ENCODE measurements around the gene POU2F3.

The POU2F3 gene

DNA sequence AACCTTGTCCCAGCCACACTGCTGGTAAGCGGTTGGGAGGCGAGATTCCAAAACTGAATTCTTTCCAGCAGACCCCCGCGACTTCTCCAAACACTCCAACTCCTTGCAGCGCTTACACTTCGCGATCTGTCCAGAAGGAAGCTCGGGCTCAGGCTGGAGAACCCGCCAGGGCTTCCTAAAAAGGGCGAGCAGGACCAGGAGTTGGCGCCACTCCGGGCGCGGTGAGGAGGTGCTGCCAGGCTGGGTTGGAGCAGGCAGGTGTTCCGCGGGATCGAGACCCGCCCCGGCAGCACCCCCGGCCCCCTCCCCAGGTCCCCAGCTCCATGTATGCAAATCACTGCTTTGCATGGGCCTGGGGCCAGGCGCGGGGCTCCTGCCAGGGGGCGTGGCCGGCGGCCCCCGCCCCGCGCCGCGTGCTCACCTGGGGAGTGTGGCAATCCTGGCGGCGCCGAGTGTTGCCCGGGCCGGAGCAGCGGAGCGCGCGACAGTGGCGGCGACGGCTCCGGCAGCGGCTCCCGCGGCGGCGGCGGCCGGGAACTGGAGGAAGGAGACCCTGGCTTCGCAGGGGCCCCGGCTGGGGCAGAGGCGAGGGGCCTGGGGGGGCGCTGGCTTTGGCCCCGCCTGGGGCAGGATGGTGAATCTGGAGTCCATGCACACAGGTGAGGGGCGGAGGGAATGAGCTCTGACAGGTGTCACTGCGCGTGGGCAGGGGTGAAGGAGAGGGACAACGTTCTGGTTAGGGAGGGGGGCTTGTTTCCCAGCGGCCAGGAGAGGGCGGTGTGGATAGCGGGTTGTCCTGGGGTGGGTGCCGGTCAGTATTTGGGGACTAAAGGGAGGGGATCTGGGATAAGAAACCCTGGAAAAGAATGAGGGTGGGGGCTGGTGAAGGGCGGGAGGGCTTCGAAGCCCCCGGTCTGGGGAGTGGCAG lies at the start of gene POU2F3:
TSS of gene POU2F3 (plus strand) at position 428 of the 928 bp plus-strand sequence. CDS start at position 632, 204 bp downstream.
- peaks cover 96% of the 10 kb centered on the region for H3K27me3 ChIP-seq
- no peaks in the 10 kb centered on the region for H3K4me1 ChIP-seq (ENCODE audit: control insufficient read depth in 1 of 2, insufficient read depth in 1 of 2, low read depth in 1 of 2, low read length in 1 of 2)
- TF ChIP-seq, protein P1, sequence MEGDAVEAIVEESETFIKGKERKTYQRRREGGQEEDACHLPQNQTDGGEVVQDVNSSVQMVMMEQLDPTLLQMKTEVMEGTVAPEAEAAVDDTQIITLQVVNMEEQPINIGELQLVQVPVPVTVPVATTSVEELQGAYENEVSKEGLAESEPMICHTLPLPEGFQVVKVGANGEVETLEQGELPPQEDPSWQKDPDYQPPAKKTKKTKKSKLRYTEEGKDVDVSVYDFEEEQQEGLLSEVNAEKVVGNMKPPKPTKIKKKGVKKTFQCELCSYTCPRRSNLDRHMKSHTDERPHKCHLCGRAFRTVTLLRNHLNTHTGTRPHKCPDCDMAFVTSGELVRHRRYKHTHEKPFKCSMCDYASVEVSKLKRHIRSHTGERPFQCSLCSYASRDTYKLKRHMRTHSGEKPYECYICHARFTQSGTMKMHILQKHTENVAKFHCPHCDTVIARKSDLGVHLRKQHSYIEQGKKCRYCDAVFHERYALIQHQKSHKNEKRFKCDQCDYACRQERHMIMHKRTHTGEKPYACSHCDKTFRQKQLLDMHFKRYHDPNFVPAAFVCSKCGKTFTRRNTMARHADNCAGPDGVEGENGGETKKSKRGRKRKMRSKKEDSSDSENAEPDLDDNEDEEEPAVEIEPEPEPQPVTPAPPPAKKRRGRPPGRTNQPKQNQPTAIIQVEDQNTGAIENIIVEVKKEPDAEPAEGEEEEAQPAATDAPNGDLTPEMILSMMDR (IDR thresholded peaks at IDR 0.05), result no peak
- no peaks in the 10 kb centered on the region for H3K9me3 ChIP-seq
- H3K4me3 ChIP-seq (ENCODE audit: low read depth in 1 of 2, low read length in 1 of 2), result no peak within 1 kb of the TSS
- no peak within 1 kb of the TSS for H3K27ac ChIP-seq
- H3K36me3 ChIP-seq, result no peaks in the 10 kb centered on the region

DNA sequence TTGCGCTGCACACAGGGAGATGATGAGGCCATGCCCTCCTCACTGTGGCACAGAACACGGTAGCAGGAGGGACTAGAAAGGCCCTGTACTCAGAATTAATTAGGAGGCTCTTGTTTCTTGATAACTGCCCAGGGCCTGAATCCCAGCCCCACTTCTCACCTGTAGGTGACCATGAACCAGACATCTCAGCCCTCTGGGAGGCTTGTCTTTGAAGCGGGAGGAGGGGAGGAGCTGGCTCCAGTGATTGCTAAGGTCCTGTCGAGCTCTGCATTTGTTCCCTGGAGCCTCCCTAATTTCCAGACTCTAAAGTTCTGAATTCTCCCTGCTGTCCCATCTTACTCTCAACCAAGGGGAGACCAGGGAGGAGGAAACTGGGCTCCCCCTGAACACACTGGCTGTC lies 48.9 kb upstream of the POU2F3 start:
- Histone ChIP-seq H3K36me3 (no peaks in the 10 kb centered on the region), H3K4me3 (ENCODE audit: low read depth in 1 of 2, low read length in 1 of 2) (no peak overlapping the region), H3K9me3 (no peaks in the 10 kb centered on the region), H3K27me3 (peaks cover 28% of the 10 kb centered on the region), H3K4me1 (ENCODE audit: control insufficient read depth in 1 of 2, insufficient read depth in 1 of 2, low read depth in 1 of 2, low read length in 1 of 2) (no peaks in the 10 kb centered on the region), H3K27ac (no peak overlapping the region)
- TF ChIP-seq, protein P1 (IDR thresholded peaks at IDR 0.05), result no peak

DNA sequence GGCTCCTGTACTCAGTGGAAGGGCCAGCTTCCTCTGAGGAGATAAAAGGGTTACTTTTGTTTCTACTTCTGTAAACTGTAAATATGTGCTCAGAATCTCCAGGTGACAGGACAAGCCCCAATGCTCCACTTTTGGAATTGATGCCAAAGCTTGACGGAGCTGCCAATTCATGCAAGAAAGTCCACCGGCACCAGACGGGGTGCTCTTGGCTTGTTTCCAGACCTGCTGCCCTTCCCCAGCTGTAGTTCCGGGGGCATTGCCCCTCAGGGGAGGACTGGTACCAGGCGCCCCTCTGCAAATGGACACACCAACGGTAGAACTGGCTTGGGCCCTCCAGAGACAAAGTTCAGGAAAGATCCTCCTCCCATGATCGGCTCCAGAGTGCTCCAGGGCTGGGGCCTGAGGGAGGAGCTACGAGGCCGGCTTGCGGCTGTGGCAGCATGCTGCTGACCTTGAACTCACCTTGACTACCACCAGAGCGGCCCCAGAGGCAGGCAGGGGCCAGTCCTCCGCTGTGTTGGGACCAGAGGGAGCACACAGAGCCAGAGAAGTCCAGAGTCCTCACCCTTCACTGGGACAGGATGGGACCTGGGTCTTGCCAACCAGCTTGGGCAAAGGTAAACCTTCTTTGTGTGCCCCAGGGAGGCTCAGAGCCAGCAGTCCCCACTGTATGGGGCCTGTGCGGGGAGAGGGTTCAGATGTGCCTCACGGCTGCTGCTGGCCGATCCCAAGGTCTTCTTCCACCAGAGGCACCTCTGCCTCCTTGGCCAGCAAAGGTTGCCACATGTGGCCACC lies 46.9 kb upstream of the POU2F3 start:
- Histone ChIP-seq H3K36me3 (no peaks in the 10 kb centered on the region), H3K27me3 (peaks cover 43% of the 10 kb centered on the region), H3K9me3 (no peaks in the 10 kb centered on the region), H3K4me3 (ENCODE audit: low read depth in 1 of 2, low read length in 1 of 2) (no peak overlapping the region), H3K27ac (no peak overlapping the region), H3K4me1 (ENCODE audit: control insufficient read depth in 1 of 2, insufficient read depth in 1 of 2, low read depth in 1 of 2, low read length in 1 of 2) (no peaks in the 10 kb centered on the region)
- TF ChIP-seq, protein P1 (IDR thresholded peaks at IDR 0.05), result no peak

DNA sequence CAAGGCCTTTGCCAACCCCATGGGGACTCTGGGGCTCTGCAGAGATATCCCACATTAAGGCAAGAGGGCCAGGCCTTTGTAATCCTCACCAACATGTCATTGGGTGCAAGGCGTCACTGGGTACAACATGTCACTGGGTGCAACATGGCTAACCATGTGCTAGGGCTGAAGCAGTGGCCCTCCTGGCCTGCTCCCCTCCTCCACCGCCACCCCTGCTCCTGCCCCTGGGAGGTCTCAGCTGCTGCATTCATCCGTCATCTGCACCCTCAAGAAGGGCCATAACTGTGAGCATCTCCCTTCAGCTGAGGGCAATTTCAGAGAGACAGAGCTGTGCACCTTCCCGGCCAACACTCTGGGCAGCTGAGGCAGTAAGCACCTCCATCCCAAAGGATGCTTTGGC lies 45.8 kb upstream of the POU2F3 start:
- no peaks in the 10 kb centered on the region for H3K36me3 ChIP-seq
- peaks cover 45% of the 10 kb centered on the region for H3K27me3 ChIP-seq
- H3K4me3 ChIP-seq (ENCODE audit: low read depth in 1 of 2, low read length in 1 of 2), result no peak overlapping the region
- no peak overlapping the region for H3K27ac ChIP-seq
- TF ChIP-seq, protein P1 (IDR thresholded peaks at IDR 0.05), result no peak
- H3K4me1 ChIP-seq (ENCODE audit: control insufficient read depth in 1 of 2, insufficient read depth in 1 of 2, low read depth in 1 of 2, low read length in 1 of 2), result no peaks in the 10 kb centered on the region
- no peaks in the 10 kb centered on the region for H3K9me3 ChIP-seq

DNA sequence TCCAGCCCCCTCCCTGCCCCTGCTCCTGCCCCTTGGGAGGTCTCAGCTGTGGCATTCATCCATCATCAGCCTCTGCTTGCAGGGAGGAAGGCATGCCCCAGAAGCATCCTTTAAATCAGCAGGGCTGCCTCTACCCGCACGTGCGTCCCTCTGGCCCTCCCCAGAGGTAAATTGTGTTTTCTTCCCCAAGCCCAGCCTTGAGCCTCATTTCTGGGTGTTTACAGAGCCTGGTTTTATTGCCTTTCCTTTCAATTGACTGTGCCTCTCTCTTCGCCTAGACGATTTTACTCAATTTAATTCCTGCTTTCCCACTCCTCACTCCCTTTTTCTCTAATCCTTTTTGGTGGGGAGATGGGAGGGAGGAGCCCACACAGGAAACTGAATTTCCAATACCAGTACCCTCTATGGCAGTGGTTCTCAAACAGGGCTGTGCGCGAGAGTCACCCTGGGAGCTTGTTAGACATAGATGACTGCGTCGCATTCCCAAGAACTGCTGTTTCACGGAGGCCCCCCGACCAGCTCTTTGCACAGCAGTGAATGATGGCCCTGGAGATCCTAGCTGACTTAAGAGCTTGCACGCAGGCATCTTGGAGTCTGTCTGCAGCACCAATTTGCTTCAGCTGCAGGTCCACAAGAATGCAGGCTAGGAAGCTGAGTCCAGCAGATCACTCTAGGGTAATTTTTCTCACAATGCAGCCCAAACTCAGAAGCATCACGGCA lies 44.2 kb upstream of the POU2F3 start:
- Histone ChIP-seq H3K27me3 (peaks cover 53% of the 10 kb centered on the region), H3K4me1 (ENCODE audit: control insufficient read depth in 1 of 2, insufficient read depth in 1 of 2, low read depth in 1 of 2, low read length in 1 of 2) (no peaks in the 10 kb centered on the region), H3K36me3 (no peaks in the 10 kb centered on the region), H3K4me3 (ENCODE audit: low read depth in 1 of 2, low read length in 1 of 2) (no peak overlapping the region), H3K27ac (no peak overlapping the region), H3K9me3 (no peaks in the 10 kb centered on the region)
- TF ChIP-seq, protein P1 (IDR thresholded peaks at IDR 0.05), result no peak

All from neutrophil (primary cell).